ENCODE data around the gene CYP1A1.
"Not testable (repeated sequence)": the region's sequence is repeated elsewhere in the genome, so short reads cannot be mapped to it uniquely, and the experiment has no call there.

The CYP1A1 gene

GRCh38 chr15:74725225-74725774 lies at the start of gene CYP1A1:
CYP1A1 (minus strand) TSS chr15:74725528; CDS start chr15:74723097, 2,431 bp downstream.
- no peak for FAIRE-seq

GRCh38 chr15:74773731-74774252 lies 48.5 kb upstream of the CYP1A1 start:
- FAIRE-seq, result no peak

DNA sequence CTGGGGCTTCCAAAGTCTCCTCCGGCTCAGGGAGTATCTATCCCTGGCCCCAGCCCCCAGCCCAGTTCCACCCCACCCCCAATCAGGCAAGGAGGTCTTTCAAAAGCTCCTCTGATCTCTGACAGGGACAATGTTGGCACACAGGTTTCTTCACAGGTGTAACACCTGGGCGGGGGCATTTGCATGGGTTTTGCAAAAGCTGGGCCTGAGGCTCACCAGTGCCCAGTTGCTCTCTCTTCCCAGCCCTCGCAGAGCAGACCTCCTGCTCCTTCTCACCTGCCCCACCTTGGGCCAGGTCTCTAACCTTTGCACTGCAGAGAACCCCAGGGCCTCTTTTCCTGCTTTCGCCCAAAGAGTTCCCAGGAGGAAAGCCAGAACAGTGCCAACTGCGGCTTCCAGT lies 48.0 kb upstream of the CYP1A1 start:
- no peak for FAIRE-seq

- no peak for FAIRE-seq
Measured at GRCh38 chr15:74770211-74770903, 45.0 kb upstream of the CYP1A1 start.

GRCh38 chr15:74769463-74770025 lies 44.2 kb upstream of the CYP1A1 start:
- FAIRE-seq, result no peak

DNA sequence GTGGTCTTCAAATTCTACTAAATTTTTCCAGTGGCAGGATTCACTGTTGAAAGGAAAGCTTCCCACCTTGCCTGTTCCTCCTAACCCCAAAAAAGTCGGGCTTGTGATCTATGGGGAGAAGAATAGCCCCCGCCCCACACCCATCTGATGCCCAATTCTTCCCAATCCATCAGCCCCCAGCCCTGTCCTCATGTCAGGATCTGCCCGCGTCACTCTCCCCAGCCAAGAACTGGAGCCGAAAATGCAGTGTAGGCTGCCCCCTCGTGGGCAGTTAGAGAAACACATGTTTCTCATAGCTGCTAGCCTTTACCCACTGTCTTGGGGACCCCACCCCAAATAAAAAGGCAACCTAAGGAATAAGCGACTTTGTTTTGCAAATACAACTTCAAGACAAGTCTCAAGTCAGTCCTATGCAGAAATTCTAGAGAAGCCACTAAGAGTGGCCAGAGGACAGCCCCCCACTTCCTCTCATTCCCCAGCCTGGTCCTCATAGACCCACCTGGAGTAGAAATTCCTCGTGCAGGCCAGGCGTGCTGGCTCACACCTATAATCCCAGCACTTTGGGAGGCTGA lies 43.5 kb upstream of the CYP1A1 start:
- FAIRE-seq, result no peak

GRCh38 chr15:74768099-74768770 lies 42.9 kb upstream of the CYP1A1 start:
- FAIRE-seq, result no peak

DNA sequence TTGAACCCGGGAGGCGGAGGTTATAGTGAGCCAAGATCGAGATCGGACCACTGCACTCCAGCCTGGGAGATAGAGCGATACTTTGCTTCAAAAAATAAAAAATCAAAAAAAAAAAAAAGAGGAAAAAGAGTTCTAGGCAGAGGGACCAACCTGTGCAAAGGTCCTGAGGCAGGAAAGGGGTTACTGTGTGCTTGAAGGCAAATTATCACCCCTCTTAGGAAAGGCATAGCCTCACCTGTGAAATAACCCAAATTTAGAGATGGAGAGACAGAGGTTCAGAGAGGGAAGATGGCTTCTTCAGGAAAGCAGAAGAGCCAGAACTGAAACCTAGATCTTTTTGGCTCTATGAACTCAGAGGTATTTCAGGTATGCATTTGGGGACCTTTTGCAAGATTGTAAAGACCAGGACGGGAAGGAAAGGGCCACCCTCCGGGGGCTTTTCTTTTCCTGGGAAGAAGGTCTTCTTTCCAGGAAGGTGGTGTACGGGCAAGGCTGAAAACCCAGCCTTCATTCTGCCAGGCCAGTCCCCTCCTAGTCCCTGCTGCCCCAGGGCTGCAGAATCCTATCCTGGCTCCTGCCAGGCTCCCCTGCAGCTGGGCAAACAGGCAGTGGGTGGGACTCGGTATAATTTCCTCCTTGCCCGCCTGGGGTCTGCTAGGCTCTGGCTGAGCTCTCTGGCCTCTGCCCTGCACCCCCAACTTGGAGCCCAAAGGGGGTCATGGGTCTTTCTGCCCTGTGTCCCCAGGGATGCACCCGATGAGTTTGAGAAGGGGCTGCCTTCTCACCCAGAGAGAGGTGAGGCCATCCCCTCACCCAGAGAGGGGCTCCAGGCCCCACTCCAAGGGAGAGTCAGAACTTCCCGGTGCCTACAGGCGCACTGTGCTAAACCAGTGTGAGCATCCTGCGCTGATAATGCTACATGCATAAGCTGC lies 42.1 kb upstream of the CYP1A1 start:
- no peak for FAIRE-seq

DNA sequence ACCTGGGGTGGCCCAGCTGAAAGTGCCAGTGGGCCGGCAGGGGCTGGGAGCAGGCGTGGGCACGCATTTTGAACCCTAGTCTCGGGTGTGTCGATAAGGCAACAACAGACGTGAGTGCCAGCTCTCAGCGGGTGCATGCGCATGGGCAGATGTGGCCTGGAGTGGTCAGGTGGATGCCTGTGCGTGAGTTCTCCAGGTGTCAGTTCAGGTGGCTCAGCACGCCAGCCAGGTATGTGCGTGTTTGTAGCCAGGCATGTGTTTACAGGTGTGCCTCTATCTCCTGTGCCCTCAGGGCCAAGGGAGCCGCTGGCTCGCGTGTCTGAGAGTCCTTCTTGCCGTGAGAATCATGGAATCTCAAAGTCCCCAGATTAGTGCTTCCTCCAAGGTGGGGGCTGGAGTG lies 38.1 kb upstream of the CYP1A1 start:
- FAIRE-seq, result no peak

DNA sequence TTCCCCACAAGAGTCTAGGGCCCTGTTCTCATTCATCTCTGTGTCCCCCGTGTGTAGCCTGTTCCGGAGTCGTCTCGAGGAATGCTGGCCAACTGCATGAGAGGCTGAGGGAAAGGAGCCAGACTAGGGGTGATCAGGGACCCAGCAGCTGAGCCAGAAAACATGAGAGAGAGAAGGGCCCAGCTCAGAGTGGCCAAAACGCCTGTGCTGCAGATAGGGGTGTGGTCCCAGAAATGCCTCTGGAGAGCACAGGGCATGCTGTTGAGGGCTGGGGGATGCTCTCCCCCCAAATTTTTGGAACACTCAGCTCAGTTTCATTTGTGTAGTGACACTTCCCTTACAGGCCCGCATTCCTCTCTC lies 37.4 kb upstream of the CYP1A1 start:
- FAIRE-seq, result no peak

- FAIRE-seq, result no peak
Measured at GRCh38 chr15:74758736-74759135, 33.4 kb upstream of the CYP1A1 start.

DNA sequence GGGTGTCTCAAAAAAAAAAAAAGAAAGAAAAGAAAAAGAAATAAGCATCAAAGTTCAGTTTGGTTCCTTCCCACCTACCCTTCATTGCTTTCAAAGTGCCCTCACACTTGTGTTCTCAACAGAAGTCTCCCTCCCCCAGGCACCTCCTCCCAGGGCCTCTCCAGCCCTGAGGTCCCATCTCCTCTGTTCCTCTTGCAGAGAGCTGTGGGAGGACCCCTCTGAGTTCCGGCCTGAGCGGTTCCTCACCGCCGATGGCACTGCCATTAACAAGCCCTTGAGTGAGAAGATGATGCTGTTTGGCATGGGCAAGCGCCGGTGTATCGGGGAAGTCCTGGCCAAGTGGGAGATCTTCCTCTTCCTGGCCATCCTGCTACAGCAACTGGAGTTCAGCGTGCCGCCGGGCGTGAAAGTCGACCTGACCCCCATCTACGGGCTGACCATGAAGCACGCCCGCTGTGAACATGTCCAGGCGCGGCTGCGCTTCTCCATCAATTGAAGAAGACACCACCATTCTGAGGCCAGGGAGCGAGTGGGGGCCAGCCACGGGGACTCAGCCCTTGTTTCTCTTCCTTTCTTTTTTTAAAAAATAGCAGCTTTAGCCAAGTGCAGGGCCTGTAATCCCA lies 29.4 kb upstream of the CYP1A1 start:
- no peak for FAIRE-seq

GRCh38 chr15:74752531-74752930 lies 27.2 kb upstream of the CYP1A1 start:
- FAIRE-seq, result no peak

DNA sequence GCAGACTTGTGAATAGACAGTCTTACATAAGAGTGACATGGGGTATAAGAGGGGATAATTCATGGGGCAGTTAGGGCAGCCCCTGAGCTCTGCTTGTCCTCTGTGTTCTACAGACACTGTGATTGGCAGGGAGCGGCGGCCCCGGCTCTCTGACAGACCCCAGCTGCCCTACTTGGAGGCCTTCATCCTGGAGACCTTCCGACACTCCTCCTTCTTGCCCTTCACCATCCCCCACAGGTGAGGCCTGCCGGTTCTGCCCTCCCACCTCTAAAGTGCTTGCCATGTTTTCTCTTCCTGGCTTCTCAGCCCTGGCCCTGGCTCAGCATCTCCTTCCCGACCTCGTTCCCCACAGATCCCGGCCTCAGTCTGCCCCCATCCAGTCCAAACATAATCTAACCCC lies 26.7 kb upstream of the CYP1A1 start:
- FAIRE-seq, result no peak

DNA sequence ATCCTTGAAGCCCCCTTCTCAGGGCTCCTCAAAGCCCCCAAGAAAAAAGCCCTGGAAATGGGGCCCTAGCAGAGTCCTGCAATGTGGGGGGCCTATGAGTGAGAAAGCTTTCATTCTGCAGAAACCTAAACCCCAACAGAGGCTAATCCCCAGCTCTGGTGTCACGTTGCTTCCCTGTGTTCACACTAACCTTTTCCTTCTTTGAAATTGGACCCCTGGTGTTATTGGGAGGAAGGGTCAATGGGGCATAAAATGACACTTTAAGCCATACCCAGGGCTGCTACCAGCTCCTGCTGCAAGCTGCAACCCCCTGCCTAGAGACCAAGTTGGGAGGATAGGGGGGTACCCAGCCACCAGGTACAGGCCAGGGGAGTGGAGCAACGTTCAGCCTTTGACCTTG lies 25.4 kb upstream of the CYP1A1 start:
- no peak for FAIRE-seq

DNA sequence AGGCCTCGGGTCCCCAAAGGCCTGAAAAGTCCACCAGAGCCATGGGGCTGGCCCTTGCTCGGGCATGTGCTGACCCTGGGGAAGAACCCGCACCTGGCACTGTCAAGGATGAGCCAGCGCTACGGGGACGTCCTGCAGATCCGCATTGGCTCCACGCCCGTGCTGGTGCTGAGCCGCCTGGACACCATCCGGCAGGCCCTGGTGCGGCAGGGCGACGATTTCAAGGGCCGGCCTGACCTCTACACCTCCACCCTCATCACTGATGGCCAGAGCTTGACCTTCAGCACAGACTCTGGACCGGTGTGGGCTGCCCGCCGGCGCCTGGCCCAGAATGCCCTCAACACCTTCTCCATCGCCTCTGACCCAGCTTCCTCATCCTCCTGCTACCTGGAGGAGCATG lies 24.5 kb upstream of the CYP1A1 start:
- no peak for FAIRE-seq

GRCh38 chr15:74748322-74748946 lies 23.1 kb upstream of the CYP1A1 start, which contains the start of gene CYP1A2:
CYP1A2 (plus strand) TSS chr15:74748845; CDS start chr15:74749739, 894 bp downstream.
- FAIRE-seq, result no peak

DNA sequence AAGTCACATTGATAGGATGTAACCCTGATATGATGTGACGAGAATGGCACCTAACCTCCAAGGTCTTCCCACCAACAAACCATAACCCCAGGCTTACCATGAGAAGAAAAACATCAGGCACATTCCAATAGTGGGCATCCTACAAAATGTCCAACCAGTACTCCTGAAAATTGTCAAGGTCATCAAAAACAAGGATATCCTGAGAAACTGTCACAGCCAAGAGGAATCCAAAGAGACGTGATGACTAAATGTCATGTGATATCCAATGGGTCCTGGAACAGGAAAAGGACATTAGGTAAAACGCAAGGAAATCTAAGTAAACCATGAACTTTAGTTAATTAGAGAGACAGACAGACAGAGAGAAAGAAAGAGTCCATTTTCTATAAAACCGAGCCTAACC lies 21.1 kb upstream of the CYP1A1 start:
- no peak for FAIRE-seq

DNA sequence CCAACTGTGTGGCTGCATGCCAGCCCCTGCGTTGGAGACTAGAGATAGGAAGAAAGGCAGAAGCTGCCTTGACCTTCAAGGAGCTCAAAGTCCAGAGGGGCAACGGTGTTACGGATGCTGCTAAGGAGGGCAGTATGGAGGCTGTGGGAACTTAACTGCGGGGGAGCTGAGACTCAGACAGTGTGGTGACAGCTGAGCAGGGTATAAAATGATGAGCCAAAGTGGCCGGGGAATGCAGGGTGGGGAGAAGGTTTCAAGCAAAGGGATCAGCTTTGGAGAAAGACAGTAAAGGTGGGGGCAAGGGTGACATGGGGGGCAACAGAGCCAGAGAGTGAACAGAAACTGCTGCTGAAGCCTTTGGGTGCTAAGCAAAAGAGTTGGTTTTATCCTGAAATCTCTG lies 17.1 kb upstream of the CYP1A1 start:
- FAIRE-seq, result no peak

DNA sequence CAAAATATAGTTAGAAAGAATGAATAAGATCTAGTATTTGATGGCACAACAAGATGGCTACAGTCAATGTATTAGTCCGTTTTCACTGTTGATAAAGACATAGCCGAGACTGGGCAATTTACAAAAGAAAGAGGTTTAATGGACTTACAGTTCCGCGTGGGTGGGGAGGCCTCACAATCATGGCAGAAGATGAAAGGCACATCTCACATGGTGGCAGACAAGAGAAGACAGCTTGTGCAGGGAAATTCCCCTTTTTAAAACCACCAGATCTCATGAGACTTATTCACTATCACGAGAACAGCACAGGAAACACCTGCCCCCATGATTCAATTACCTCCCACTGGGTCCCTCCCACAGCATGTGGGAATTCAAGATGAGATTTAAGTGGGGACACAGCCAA lies 12.9 kb upstream of the CYP1A1 start:
- FAIRE-seq, result not testable (repeated sequence)

DNA sequence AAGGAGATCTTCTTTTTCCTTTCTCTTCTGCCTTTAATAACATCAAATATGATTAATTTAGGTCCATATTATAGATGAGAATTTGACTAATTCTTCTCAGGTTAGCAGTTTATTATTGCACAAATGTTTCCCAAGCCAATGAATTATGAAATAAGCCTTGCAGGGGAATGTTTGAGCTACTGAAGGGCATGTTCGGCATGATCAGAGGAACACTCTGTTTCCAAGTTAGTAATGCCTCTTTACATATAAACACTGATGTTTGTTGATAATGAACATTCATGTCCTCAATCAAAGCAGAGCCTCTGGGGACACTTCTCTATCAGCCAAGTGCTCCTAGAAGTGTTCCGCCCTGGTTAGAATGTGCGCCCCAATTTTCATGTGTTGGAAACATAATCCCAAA lies 10.0 kb upstream of the CYP1A1 start:
- FAIRE-seq, result no peak

All from endometrium (tissue), 2 donors.